Right renal pelvis (tissue), 4 donors: ENCODE measurements around the gene MYO10. TPM values are rescaled to one million over a fixed set of nuclear protein-coding genes. Genes with fewer than 3 reads are reported as not detected.

Experiments
- DNase-seq, 4 donors: peaks; one replicate each; pipeline ENCODE4 v3.0.0-alpha.2; 2013; ENCODE audit warnings: low read depth in 4 of 4, low spot score in 3 of 4, missing footprints in 1 of 4
- polyA plus RNA-seq, 4 donors: library from polyadenylated mRNA; unstranded; fragments of 120-200 nt; gene quantifications; one replicate each; pipeline ENCODE4 v1.2.1, GENCODE V29; 2013; ENCODE audit not compliant: insufficient read length in 4 of 4

The MYO10 gene
- polyA plus RNA-seq, 4 donors, result 37.2 to 43.3 (median 40.8) TPM

DNA sequence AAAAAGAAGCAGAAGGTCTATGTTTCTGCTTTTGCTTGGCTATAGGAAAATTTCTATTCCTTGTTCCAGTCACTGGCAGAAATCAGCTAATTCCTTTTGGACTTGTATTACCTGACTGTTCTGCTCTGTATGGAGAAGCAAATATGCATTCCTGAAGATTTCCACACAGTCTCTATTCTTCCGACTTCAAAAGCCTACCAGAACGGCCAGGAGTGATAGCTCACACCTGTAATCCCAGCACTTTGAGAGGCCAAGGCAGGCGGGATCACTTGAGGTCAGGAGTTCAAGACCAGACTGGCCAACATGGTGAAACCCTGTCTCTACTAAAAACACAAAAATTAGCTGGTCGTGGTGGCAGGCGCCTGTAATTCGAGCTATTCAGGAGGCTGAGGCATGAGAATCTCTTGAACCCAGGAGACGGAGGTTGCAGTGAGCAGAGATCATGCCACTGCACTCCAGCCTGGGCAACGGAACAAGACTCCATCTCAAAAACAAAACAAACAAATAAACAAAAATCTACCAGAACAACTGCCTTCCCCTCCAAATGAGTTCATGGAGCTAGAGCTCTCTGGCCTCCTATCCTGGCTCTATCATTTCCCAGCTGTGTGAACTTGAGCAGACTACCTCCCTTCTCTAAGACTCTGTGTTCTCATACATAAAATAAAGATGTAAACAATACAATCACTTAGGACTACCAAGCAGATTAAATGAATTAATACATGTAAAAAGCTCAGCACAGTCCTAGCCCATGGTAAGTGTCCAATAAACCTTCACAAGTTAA is 17.0 kb downstream of the MYO10 start:
- no peak for DNase-seq

GRCh38 chr5:16918156-16918555 is 17.9 kb downstream of the MYO10 start:
- DNase-seq, result no peak

DNA sequence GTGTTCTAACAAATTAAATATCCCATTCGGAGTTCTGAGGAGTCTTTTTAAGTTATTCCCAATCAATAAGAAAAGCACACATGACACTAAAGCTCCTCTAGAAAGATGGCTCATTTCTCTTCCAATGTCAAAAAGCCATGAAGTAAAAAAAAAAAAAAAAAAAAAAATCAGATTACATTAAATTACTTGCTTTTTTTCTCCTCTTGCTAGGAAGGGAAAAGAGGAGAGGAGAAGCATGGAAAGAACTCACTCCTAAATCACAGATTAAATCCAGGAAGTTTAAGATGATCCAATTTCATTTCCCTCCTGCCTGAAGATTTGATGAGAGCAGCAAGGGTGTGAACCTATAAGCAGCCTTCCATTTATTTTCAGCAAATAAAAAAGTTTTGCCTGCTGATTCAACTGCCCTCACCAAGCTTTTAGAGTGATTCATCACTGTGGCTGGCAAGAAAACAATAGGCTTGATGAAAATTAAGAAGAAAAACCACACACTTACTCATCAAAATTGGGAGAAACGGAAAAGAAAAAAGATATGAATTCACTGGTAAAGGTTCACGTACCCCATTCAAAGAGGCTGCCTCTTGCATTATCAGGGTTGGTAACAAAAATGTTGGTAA is 19.7 kb downstream of the MYO10 start:
- no peak for DNase-seq

GRCh38 chr5:16914584-16914983 is 21.5 kb downstream of the MYO10 start:
- no peak for DNase-seq

DNA sequence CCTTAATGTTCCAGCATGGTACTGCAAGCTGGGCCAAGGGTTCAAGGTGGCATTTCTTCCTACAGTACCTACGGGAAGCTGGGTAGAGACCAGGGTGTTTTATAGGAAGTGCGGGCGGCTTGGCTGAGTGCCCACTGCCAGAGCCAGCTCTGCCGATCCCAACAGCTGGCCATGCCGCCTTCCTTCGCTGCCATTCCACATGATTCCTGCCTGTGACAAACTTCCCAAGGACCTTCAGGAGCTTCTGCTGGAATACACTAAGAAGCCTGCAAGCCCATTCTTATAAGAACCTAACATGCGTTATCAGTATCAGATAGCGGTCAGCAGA is 22.0 kb downstream of the MYO10 start:
- no peak for DNase-seq

DNA sequence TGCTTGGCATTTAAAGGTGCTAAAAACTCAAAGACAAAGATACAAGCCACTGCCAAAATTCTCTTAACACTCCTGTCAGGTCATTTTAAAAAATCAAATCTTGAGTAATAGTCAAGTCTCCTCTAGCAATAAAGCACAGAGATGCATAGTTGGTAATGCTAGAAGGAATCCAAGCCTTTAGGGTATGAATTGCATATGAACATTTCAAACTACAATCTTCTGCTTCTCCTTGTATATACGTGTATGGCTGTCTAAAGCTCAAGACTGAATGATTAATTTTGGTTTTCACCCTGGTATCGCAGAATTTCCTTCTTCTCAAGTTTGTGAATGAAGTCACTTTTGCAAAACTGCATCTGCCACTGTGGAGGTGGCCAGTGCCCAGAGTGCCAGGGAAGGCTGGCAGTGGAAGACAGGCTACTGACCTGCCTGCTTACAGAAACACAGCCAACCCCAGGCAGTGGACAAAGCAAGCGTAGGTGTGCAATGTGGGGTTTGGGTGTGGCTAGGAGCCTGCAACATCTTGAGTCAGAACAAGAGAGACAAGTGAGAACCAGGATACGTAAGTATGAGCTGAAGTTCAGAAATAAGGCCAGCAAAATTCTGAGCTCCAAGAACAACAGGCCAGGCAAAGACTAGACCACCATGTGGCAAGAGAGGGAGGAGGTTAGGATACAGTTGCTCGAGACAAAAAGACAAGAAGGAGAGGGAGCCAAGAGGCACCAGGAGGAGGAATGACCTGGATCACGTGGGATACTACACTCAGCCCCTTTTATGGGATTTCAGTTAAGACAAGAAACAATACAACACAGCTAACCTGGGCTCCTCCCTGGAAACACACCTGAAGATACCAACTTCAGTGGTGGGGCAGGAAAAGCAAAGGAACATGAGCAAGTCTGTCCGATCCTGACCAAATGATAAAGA is 22.6 kb downstream of the MYO10 start:
- DNase-seq, result no peak

DNA sequence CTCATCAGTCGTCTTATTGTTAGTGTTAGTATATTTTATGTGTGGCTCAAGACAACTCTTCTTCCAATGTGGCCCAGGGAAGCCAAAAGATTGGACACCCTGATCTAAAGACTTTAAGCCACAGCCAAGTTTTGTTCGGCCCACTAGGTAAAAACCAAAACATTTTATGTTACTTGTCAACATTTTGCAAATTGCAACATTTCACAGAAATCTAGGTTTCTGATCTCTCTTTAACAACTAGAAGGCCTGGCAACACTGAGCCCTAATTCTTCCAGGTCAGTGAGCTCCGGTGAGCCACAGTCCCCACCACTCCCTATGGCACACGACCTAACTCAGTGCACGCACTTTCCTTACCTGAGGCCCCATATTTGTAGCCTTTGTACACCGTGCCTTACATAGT is 24.0 kb downstream of the MYO10 start:
- DNase-seq, result no peak

DNA sequence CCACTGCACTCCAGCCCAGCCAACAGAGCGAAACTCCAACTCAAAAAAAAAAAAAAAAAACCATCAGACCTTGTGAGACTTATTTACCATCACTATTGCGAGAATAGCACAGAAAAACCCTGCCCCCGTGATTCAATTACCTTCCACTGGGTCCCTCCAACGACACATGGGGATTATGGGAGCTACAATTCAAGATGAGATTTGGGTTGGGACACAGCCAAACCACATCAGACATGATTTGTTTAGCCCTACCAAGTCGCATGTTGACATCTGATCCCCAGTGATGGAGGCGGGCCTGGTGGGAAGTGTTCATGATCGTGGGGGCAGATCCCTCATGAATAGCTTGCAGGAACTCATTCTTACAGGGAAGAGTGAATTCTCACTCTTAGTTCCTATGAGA is 26.6 kb downstream of the MYO10 start:
- DNase-seq, result no peak

DNA sequence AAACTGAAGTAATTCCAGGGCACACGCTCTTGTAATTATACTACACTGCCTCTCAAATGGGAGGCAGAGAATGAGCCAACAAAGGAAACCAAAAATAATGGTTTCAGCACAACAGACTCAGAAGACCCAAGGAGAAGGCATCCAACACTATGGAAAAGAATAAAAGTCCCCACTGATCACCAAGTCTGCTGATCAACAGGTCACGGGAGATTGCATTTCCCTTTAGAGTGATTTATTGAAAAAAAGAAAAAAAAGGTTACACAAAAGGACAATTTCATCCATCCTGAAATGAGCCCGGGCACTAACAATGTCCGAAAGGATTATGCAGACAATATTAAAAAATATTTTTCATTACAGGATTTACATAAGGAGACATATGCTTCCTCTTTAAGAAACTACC is 28.8 kb downstream of the MYO10 start:
- no peak for DNase-seq

DNA sequence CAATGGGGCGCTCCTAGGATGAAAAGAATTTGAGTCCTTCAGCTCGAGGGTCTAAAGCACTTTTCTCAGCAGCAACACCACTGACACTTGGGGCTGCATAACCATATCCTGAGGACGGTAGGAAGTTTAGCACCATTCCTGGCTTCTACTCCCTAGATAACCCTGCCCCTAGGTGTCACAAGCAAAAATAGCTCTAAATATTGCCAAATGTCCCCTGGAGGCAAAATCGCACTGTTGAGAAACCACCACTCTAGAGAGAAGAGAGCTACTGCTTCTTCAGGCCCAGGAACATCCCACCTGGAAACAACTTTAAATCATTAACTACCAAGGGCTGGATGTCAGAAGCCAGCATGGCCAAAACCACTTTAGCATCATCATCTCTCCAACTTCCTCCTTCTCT is 29.8 kb downstream of the MYO10 start:
- no peak for DNase-seq

DNA sequence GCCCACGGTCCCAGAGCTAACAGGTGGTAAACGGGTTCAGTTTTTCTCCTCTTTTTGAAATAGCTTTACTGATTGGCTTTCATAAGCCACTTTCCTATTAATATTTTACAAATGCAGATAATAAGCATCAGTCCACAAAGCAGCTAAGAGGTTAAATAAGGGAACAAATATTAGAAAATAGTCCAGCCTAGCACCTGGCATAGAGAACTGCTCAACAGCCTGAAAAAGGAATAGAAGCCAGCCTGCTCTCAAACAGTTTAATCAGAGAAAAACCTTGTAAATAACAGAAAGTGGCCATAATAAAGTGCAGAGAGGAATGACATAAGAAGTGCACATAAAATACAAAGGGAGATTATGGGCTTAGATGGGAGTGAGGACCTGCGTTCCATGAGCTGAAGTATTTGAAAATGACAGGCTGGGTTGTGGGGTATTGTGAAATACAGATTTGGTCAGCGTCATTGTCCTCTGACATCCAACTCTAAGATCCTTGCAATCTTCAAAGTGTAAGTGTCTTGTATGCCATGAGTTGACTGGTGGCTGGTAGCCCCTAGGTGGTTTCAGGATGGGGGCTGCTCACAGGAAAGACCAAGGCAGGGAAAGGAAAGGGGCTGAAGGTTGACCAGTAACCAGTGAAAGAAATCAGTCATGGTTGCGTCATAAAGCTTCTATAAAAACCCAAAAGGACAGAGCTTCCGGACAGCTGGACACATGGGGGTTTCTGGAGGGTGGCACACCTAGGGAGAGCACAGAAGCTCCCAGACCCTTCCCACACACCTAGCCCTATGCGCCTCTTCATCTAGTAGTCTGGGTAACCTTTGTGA is 32.4 kb downstream of the MYO10 start:
- DNase-seq, result no peak

DNA sequence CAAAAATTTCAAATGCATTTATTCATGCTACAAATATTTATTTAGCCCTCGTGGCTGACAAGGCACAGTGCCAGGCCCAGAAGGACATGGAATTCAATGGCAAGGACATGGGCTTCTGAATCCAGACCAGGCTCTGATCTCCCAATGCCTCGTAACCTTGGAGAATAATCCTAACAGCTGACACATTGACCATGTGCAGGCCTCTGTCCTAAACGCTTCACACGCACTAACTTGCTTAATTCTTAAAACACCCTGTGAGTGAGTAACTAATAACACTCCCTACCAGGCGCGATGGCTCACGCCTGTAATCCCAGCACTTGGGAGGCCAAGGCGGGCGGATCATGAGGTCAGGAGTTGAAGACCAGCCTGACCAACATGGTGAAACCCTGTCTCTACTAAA is 33.2 kb downstream of the MYO10 start:
- no peak for DNase-seq

DNA sequence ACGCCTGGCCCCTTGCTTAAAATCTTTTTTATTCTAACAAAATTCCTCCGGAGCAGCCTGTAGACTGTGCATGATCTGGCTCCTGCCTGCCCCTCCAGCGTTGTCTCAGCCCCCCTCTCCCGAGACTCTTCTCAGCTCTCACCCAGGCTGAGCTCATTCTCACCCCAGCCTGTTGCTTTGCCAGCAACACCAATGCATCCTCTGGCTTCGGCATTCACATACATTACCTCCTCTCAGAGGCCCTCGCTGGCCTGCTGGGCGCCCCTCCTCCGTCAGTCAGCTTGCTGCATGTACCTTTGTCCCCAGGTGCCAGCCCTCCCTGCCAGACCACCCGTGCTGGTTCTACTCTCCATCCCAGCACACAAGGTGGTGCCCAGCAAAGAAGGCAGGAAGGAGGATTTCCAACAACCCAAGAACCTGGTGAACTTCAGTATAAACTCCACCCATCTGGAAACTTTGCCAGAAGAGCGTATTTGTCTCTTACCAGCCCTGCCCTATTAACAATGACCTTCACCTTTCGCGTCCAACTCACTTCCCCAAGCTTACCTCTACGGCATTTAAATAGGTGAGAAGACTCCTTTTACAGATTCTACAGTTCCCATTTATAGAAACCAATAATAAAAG is 35.0 kb downstream of the MYO10 start:
- DNase-seq, result no peak

- DNase-seq, result no peak
These were observed 36.9 kb downstream of the MYO10 start for GRCh38 chr5:16899171-16899570.

- DNase-seq, result no peak
These were observed 38.3 kb downstream of the MYO10 start for GRCh38 chr5:16897800-16898199.

- no peak for DNase-seq
These were observed 38.8 kb downstream of the MYO10 start for GRCh38 chr5:16897284-16897704.

DNA sequence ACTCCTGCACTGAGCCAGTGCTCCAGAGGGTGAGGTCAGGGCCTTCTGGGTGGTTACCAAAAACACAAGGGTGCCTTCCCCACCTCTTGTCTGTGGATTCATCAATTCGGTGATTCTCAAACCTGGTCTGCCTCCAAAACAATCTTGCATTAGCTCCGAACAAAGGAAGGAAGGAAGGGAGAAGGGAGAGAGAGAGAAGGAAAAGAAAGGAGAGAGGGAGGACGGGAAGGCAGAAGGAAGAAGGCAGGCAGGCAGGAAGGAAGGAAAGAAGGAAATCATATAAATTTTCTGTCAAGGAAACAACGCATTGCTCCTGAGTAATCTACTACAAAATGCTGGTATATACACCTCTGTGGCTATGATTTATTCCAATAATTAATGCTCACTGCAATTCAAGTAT is 39.3 kb downstream of the MYO10 start:
- DNase-seq, result no peak

- DNase-seq, result peak in 1 of 4 donors; percentile 54
These were observed 41.6 kb downstream of the MYO10 start for GRCh38 chr5:16894236-16895057.

GRCh38 chr5:16891033-16891432 is 45.1 kb downstream of the MYO10 start:
- DNase-seq, result no peak
